ENCODE data around the gene RPTOR.

DNA sequence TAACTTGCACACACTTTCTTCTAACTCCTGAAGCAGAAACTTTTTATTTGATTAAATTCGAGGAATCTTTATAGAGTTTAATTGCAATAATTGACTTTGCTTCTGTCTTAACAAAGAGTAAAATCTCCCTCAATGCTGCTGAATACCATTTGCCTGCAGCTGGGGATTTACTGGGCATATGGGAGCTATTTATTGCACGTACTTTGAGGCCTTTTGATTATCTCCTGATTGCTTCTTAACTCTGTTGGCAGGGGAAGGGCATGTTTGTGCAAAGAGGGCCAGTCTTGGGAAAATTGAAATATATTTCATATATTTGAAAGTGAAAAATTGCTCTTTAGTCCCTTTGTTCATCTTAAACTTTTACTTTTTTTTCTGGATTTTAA, 290.2 kb downstream of the RPTOR start:
- TF ChIP-seq, protein P1, sequence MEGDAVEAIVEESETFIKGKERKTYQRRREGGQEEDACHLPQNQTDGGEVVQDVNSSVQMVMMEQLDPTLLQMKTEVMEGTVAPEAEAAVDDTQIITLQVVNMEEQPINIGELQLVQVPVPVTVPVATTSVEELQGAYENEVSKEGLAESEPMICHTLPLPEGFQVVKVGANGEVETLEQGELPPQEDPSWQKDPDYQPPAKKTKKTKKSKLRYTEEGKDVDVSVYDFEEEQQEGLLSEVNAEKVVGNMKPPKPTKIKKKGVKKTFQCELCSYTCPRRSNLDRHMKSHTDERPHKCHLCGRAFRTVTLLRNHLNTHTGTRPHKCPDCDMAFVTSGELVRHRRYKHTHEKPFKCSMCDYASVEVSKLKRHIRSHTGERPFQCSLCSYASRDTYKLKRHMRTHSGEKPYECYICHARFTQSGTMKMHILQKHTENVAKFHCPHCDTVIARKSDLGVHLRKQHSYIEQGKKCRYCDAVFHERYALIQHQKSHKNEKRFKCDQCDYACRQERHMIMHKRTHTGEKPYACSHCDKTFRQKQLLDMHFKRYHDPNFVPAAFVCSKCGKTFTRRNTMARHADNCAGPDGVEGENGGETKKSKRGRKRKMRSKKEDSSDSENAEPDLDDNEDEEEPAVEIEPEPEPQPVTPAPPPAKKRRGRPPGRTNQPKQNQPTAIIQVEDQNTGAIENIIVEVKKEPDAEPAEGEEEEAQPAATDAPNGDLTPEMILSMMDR (optimal IDR thresholded peaks at IDR 0.05 in 1 of 3, IDR thresholded peaks at IDR 0.05 in 1 of 3, conservative IDR thresholded peaks at IDR 0.05 in 1 of 3; ENCODE audit: extremely low read depth in 1 of 3, insufficient read depth in 2 of 3, low read length in 3 of 3): no peak
- TF ChIP-seq EZH2 (IDR thresholded peaks at IDR 0.05; ENCODE audit: low read length): no peak

All from keratinocyte (primary cell).